ENCODE results near the gene CYB561D2.

The CYB561D2 gene

GRCh38 chr3:50381383-50381782, 30.7 kb downstream of the CYB561D2 start:
- TF ChIP-seq, protein P1, sequence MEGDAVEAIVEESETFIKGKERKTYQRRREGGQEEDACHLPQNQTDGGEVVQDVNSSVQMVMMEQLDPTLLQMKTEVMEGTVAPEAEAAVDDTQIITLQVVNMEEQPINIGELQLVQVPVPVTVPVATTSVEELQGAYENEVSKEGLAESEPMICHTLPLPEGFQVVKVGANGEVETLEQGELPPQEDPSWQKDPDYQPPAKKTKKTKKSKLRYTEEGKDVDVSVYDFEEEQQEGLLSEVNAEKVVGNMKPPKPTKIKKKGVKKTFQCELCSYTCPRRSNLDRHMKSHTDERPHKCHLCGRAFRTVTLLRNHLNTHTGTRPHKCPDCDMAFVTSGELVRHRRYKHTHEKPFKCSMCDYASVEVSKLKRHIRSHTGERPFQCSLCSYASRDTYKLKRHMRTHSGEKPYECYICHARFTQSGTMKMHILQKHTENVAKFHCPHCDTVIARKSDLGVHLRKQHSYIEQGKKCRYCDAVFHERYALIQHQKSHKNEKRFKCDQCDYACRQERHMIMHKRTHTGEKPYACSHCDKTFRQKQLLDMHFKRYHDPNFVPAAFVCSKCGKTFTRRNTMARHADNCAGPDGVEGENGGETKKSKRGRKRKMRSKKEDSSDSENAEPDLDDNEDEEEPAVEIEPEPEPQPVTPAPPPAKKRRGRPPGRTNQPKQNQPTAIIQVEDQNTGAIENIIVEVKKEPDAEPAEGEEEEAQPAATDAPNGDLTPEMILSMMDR (conservative IDR thresholded peaks at IDR 0.05; ENCODE audit: control insufficient read depth, insufficient read depth, low read depth, low read length), result no peak
- DNase-seq (ENCODE audit: low read depth), result no peak
- H3K4me3 ChIP-seq (ENCODE audit: control insufficient read depth, low read depth, low read length), result no peak overlapping the region

- TF ChIP-seq, protein P1 (conservative IDR thresholded peaks at IDR 0.05; ENCODE audit: control insufficient read depth, insufficient read depth, low read depth, low read length), result no peak
- no peak overlapping the region for H3K4me3 ChIP-seq (ENCODE audit: control insufficient read depth, low read depth, low read length)
- no peak for DNase-seq (ENCODE audit: low read depth)
These were observed 32.1 kb downstream of the CYB561D2 start for GRCh38 chr3:50382722-50383121.

DNA sequence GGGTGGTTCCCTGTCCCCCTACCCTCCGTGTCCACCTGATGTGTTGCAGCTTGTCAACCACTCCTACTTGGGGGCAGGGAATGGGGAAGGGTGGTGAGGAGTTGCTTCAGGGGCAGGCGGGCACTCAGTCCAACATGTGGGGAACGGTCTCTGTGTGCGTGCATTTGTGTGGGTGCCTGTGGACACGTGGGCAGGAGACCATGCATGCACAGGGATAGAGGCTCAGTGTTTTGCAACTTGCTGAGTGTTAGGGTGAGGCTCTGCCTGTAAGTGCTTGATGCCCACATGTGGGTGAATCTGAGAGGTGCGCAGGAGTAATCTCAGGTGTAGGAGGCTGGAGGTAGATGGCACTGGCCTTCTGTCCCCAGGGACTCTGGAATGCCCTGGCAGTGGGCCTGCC, 33.1 kb downstream of the CYB561D2 start:
- TF ChIP-seq, protein P1 (conservative IDR thresholded peaks at IDR 0.05; ENCODE audit: control insufficient read depth, insufficient read depth, low read depth, low read length), result no peak
- DNase-seq (ENCODE audit: low read depth), result no peak
- no peak overlapping the region for H3K4me3 ChIP-seq (ENCODE audit: control insufficient read depth, low read depth, low read length)

- TF ChIP-seq, protein P1 (conservative IDR thresholded peaks at IDR 0.05; ENCODE audit: control insufficient read depth, insufficient read depth, low read depth, low read length), result no peak
- no peak for DNase-seq (ENCODE audit: low read depth)
- H3K4me3 ChIP-seq (ENCODE audit: control insufficient read depth, low read depth, low read length), result no peak overlapping the region
These were observed 35.1 kb downstream of the CYB561D2 start for GRCh38 chr3:50385754-50386153.

GRCh38 chr3:50388016-50388719, 37.5 kb downstream of the CYB561D2 start:
- no peak overlapping the region for H3K4me3 ChIP-seq (ENCODE audit: control insufficient read depth, low read depth, low read length)
- no peak for DNase-seq (ENCODE audit: low read depth)
- TF ChIP-seq, protein P1 (conservative IDR thresholded peaks at IDR 0.05; ENCODE audit: control insufficient read depth, insufficient read depth, low read depth, low read length), result peak; percentile 3

GRCh38 chr3:50388720-50389413, 38.2 kb downstream of the CYB561D2 start:
- TF ChIP-seq, protein P1 (conservative IDR thresholded peaks at IDR 0.05; ENCODE audit: control insufficient read depth, insufficient read depth, low read depth, low read length), result no peak
- no peak for DNase-seq (ENCODE audit: low read depth)
- no peak overlapping the region for H3K4me3 ChIP-seq (ENCODE audit: control insufficient read depth, low read depth, low read length)

Measured in fibroblast of mammary gland (primary cell).